ENCODE results near the gene ITPR1.

The ITPR1 gene

GRCh38 chr3:4785551-4785950 is 292.4 kb downstream of the ITPR1 start:
- H3K9me3 ChIP-seq = no peaks in the 10 kb centered on the region
- DNase-seq (ENCODE audit: low spot score in 2 of 2) = no peak
- in situ Hi-C loops (cut with MboI; ENCODE audit: low sequenced_read_pairs) = no loop called here
- H3K27me3 ChIP-seq (ENCODE audit: low read depth) = no peaks in the 10 kb centered on the region
- H3K36me3 ChIP-seq (replicated peaks) = no peaks in the 10 kb centered on the region
- no peaks in the 10 kb centered on the region for H3K4me1 ChIP-seq
- H3K4me3 ChIP-seq = no peak overlapping the region

DNA sequence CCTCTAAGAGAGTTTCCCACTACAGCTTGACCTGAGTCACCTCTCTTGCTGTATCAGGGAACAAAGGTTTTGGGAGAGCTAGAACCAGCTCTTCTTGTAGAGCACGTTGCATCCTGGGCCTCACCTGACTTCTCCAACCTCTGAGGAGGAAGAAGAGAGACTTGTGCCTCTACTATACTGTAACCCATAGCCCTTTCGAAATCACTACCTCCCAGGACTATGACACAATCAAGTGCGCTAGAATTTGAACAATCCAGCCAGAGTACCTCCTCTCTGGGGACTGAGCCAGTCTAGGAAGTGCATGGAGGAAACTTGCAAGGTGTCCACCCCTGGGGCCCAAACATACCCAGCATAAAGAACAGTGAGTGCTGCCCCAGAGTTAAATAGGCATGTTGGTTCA is 293.3 kb downstream of the ITPR1 start:
- DNase-seq (ENCODE audit: low spot score in 2 of 2) = no peak
- H3K4me1 ChIP-seq = no peaks in the 10 kb centered on the region
- in situ Hi-C loops (cut with MboI; ENCODE audit: low sequenced_read_pairs) = no loop called here
- no peak overlapping the region for H3K4me3 ChIP-seq
- H3K36me3 ChIP-seq (replicated peaks) = no peaks in the 10 kb centered on the region
- H3K27me3 ChIP-seq (ENCODE audit: low read depth) = no peaks in the 10 kb centered on the region
- no peaks in the 10 kb centered on the region for H3K9me3 ChIP-seq

- H3K4me1 ChIP-seq = no peaks in the 10 kb centered on the region
- in situ Hi-C loops (cut with MboI; ENCODE audit: low sequenced_read_pairs) = no loop called here
- H3K9me3 ChIP-seq = no peaks in the 10 kb centered on the region
- H3K27me3 ChIP-seq (ENCODE audit: low read depth) = no peaks in the 10 kb centered on the region
- no peak overlapping the region for H3K4me3 ChIP-seq
- no peak for DNase-seq (ENCODE audit: low spot score in 2 of 2)
- no peaks in the 10 kb centered on the region for H3K36me3 ChIP-seq (replicated peaks)
These were observed 298.2 kb downstream of the ITPR1 start for GRCh38 chr3:4791358-4791757.

GRCh38 chr3:4793311-4793710 is 300.2 kb downstream of the ITPR1 start:
- no peak overlapping the region for H3K4me3 ChIP-seq
- H3K4me1 ChIP-seq = no peaks in the 10 kb centered on the region
- no peak for DNase-seq (ENCODE audit: low spot score in 2 of 2)
- in situ Hi-C loops (cut with MboI; ENCODE audit: low sequenced_read_pairs) = no loop called here
- H3K9me3 ChIP-seq = no peaks in the 10 kb centered on the region
- H3K36me3 ChIP-seq (replicated peaks) = no peaks in the 10 kb centered on the region
- no peaks in the 10 kb centered on the region for H3K27me3 ChIP-seq (ENCODE audit: low read depth)

DNA sequence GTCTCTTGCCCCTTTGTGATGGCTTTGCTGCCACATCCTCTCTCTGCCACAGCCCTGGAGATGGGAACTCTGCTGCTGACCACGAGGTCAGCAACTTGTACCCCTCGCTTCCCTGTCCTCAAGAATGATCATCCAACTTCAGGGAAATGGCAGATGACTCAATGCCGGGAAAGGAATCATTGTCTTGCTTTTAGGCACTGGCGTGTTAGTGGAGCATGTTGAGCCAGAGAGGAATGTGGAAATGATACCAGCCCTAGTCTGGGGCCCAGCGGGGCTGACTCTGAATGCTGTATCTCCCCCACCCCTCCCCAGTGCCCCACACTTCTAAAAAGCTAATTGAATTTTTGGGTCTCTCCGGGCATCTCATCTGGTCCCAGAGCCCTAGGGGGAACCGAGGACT is 301.2 kb downstream of the ITPR1 start:
- Histone ChIP-seq H3K27me3 (ENCODE audit: low read depth) (no peaks in the 10 kb centered on the region), H3K9me3 (no peaks in the 10 kb centered on the region), H3K36me3 (replicated peaks) (no peaks in the 10 kb centered on the region), H3K4me1 (no peaks in the 10 kb centered on the region), H3K4me3 (no peak overlapping the region)
- DNase-seq (ENCODE audit: low spot score in 2 of 2) = no peak
- in situ Hi-C loops (cut with MboI; ENCODE audit: low sequenced_read_pairs) = no loop called here

GRCh38 chr3:4794798-4795197 is 301.6 kb downstream of the ITPR1 start:
- Histone ChIP-seq H3K9me3 (no peaks in the 10 kb centered on the region), H3K4me1 (no peaks in the 10 kb centered on the region), H3K36me3 (replicated peaks) (no peaks in the 10 kb centered on the region), H3K27me3 (ENCODE audit: low read depth) (no peaks in the 10 kb centered on the region), H3K4me3 (no peak overlapping the region)
- in situ Hi-C loops (cut with MboI; ENCODE audit: low sequenced_read_pairs) = no loop called here
- DNase-seq (ENCODE audit: low spot score in 2 of 2) = no peak

DNA sequence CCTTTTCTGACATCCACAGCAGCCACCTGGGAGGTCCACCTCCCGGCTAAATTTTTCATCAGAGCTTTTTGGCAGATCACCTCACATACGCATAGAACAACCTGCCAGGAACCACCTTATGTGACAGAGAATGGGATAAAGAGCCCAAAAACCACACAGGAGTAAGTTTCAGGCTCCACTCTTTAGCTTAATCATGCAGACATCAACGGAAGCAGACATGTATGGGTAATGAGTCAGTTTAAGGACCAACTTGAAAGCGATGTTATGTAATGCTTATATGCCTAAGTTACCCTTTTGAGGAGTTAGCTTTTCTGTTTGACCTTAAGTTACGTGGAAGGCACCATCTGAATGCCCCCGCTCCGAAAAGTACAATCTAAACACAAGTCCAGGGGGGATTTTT is 302.8 kb downstream of the ITPR1 start:
- in situ Hi-C loops (cut with MboI; ENCODE audit: low sequenced_read_pairs) = no loop called here
- no peak overlapping the region for H3K4me3 ChIP-seq
- no peak for DNase-seq (ENCODE audit: low spot score in 2 of 2)
- H3K27me3 ChIP-seq (ENCODE audit: low read depth) = no peaks in the 10 kb centered on the region
- H3K36me3 ChIP-seq (replicated peaks) = no peaks in the 10 kb centered on the region
- no peaks in the 10 kb centered on the region for H3K9me3 ChIP-seq
- H3K4me1 ChIP-seq = no peaks in the 10 kb centered on the region

DNA sequence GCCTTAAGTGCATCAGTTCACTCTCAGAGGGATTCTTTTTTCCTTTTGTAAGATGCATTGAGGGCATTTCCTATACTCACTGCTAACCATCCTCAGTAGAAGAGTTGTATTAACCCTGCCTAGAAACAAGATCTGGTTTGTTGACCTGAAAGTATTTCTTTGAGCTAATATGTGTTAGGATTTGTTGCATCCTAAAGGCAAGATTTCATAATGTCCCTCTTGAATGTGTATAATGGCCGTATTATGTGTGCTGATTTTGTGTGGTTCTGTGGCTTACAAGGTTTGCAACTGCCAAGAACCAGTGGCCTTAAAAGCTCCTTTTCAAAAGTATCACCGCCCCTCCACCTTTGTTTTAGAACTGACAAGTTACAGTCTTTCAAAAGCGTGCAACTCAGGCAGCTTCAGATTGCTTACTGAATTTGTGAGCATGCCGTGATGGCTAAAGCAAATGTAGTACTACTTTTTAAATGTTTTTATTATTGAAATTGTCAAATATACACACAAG is 304.1 kb downstream of the ITPR1 start:
- Histone ChIP-seq H3K4me1 (no peaks in the 10 kb centered on the region), H3K36me3 (replicated peaks) (no peaks in the 10 kb centered on the region), H3K27me3 (ENCODE audit: low read depth) (no peaks in the 10 kb centered on the region), H3K4me3 (no peak overlapping the region), H3K9me3 (no peaks in the 10 kb centered on the region)
- in situ Hi-C loops (cut with MboI; ENCODE audit: low sequenced_read_pairs) = no loop called here
- no peak for DNase-seq (ENCODE audit: low spot score in 2 of 2)

DNA sequence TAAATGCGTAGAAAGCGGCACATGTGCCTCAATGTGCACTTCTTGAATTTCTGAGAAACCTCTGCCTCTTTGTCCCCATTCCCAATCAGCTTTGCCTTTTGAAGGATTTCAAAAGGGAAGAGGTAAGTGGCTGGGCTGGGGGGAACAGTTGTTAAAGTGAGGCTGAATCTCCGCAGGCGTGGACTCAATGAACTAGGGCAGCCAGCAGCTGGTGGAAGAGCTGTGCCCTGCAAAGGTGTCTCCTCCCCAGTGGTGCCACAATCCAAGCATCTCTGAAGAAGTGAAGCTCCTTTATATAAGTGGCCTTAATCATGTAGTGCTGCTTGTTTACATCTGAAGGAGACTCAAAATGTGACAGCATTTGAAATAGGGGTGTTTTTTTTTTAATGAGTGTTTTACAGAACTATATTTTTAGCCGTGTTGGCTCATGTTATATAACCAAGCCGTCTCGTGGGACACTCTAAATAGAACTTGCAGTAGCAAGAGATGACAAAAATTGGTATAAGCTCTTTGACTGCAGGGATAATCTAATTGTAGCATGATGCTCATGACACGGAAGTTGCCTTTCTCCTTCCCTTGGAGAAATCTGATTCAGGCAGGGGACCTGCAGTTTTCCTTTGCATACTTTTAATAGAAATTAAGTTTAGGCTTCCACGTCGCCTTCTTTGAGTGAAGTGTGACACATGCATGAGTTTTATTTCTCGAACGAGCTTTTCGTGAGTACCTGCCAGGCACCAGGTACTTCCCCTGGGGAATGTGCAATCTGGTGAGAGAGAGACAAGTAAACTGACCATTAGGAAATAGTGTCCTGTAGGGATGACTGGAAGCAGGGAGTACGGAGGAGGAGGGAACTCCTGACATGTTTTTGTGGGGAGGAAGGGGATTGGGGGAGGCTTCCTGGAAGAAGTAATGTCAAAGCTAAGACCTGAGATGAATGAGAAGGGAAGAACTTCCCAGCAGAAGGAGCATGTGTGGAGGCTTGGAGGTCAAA is 306.4 kb downstream of the ITPR1 start:
- Histone ChIP-seq H3K9me3 (no peaks in the 10 kb centered on the region), H3K36me3 (replicated peaks) (no peaks in the 10 kb centered on the region), H3K4me3 (no peak overlapping the region), H3K4me1 (no peaks in the 10 kb centered on the region), H3K27me3 (ENCODE audit: low read depth) (no peaks in the 10 kb centered on the region)
- in situ Hi-C loops (cut with MboI; ENCODE audit: low sequenced_read_pairs) = no loop called here
- DNase-seq (ENCODE audit: low spot score in 2 of 2) = no peak

- DNase-seq (ENCODE audit: low spot score in 2 of 2) = no peak
- Histone ChIP-seq H3K4me1 (no peaks in the 10 kb centered on the region), H3K9me3 (no peaks in the 10 kb centered on the region), H3K36me3 (replicated peaks) (no peaks in the 10 kb centered on the region), H3K27me3 (ENCODE audit: low read depth) (no peaks in the 10 kb centered on the region), H3K4me3 (no peak overlapping the region)
- in situ Hi-C loops (cut with MboI; ENCODE audit: low sequenced_read_pairs) = no loop called here
These were observed 307.4 kb downstream of the ITPR1 start for GRCh38 chr3:4800595-4800994.

GRCh38 chr3:4801892-4802291 is 308.7 kb downstream of the ITPR1 start:
- in situ Hi-C loops (cut with MboI; ENCODE audit: low sequenced_read_pairs) = no loop called here
- H3K36me3 ChIP-seq (replicated peaks) = no peaks in the 10 kb centered on the region

DNA sequence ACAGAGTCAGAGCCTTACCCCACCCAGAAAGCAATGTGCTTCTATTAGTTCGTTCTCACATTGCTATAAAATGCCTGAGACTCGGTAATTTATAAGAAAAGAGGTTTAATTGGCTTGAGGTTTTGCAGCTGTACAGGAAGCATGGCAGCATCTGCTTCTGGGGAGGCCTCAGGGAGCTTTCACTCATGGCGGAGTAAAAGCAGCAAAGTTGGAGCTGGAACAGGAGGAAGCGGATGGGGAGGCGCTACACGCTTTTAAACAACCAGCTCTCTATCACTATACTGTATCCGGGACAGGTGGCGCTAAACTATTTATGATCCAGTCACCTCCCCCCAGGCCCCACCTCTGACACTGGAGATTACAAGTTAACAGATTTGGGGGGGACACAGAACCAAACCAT is 309.8 kb downstream of the ITPR1 start:
- Histone ChIP-seq H3K4me1 (no peaks in the 10 kb centered on the region), H3K4me3 (no peak overlapping the region), H3K27me3 (ENCODE audit: low read depth) (no peaks in the 10 kb centered on the region), H3K9me3 (no peaks in the 10 kb centered on the region), H3K36me3 (replicated peaks) (no peaks in the 10 kb centered on the region)
- DNase-seq (ENCODE audit: low spot score in 2 of 2) = no peak
- in situ Hi-C loops (cut with MboI; ENCODE audit: low sequenced_read_pairs) = no loop called here

More at GRCh38 chr3:4801892-4802291, 308.7 kb downstream of the ITPR1 start:
- Histone ChIP-seq H3K4me1 (no peaks in the 10 kb centered on the region), H3K27me3 (ENCODE audit: low read depth) (no peaks in the 10 kb centered on the region), H3K9me3 (no peaks in the 10 kb centered on the region), H3K4me3 (no peak overlapping the region)
- DNase-seq (ENCODE audit: low spot score in 2 of 2) = no peak

- no peaks in the 10 kb centered on the region for H3K36me3 ChIP-seq (replicated peaks)
- H3K4me3 ChIP-seq = no peak overlapping the region
- H3K9me3 ChIP-seq = no peaks in the 10 kb centered on the region
- no peaks in the 10 kb centered on the region for H3K4me1 ChIP-seq
- no peak for DNase-seq (ENCODE audit: low spot score in 2 of 2)
- H3K27me3 ChIP-seq (ENCODE audit: low read depth) = no peaks in the 10 kb centered on the region
- in situ Hi-C loops (cut with MboI; ENCODE audit: low sequenced_read_pairs) = no loop called here
These were observed 311.3 kb downstream of the ITPR1 start for GRCh38 chr3:4804161-4805058.

GRCh38 chr3:4805662-4806061 is 312.5 kb downstream of the ITPR1 start:
- Histone ChIP-seq H3K4me3 (no peak overlapping the region), H3K36me3 (replicated peaks) (no peaks in the 10 kb centered on the region), H3K4me1 (no peaks in the 10 kb centered on the region), H3K27me3 (ENCODE audit: low read depth) (no peaks in the 10 kb centered on the region), H3K9me3 (no peaks in the 10 kb centered on the region)
- in situ Hi-C loops (cut with MboI; ENCODE audit: low sequenced_read_pairs) = no loop called here
- no peak for DNase-seq (ENCODE audit: low spot score in 2 of 2)
